Amniotic epithelial cell (primary cell): ENCODE data around the gene ZNF106.

Experiments
- DNase-seq: peaks from one replicate; pipeline ENCODE4 v3.0.0-alpha.2; 2010; ENCODE audit warnings: low read depth

ZNF106 gene

DNA sequence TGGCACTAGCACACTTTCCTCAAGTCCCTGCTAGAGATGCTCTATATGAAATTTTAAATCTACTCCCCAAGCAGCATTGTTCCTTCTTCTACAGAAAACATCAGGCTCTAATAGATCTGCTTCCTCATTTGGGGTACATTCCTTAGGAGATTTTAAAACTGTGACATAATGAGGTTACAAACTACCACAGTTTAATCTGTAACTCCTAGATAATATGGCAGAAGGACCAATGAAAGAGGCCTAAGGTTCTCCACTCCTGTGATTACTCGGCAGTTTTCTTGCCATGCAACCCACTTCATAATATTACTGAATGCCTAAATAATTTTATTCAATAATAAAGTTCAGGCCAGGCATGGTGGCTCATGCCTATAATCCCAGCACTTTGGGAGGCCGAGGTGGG lies 16.1 kb downstream of the ZNF106 start:
- no peak for DNase-seq

DNA sequence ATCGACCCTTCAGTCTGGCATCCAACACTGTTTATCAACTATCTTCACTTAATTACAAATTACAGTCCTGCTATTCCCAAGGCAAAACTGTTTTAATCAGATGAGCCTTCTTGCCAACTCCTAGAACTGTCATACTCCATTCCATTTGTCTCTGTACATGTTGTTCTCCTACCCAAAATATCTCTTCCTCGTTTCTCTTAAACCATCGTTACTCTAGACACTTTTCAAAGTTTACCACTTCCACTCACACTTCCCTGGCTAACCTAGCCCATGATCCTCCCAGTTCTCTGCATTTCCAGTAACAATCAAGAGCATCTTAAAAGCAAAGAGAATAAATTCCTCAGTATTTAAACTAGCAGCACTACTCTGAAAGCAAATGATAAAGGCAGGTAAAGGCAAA lies 19.9 kb downstream of the ZNF106 start:
- no peak for DNase-seq

DNA sequence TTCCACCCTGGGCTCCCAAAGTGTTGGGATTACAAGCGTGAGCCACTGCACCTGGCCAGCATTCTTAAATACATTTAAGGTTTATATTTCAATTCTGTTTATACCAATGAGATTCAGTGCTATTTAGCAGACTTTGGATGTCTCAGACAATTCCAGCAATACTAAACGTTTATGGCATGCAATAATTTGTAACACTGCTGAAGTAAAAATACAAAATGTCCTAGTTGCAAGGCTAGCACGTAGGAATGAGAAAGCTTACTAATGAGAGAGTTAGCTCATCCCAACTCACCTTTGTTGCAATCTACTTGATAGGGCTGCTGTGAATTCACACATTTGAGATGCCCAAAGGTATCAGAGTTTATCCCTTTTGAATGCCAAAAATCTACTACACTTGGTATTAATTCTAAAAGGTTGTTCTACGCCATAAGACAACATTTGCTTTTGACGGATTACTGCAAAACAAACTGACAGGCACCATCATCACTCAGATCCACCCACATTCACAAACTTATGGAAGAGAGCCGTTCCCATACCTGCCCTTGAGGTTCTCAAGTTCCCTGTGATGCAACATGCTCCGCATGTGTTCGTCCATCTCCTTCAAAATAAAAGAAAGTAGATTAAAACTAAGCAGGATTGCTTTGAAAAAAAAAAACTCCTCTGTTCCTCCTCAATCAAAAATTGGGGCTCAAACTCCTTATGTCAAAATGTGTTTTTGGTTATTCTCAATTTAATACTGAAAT lies 25.3 kb downstream of the ZNF106 start:
- DNase-seq: no peak

DNA sequence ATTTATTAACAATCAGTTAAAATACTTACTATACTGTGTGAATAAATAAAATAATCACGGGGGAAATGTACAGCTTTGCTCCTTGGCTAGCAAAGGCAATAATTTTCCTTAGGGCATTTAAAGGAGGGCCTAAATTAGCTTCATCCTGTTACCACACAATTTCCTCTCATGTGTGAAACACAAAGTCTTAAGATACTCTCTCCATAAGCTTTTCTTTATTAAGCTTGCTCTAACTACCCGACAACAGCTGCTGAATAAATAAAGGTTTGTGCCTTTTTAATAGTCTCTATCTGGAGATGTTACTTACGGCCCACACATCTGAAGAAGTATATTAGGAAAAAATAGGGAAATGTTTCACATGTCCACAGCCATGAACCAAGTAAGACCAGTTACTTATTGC lies 29.7 kb downstream of the ZNF106 start:
- DNase-seq: no peak

DNA sequence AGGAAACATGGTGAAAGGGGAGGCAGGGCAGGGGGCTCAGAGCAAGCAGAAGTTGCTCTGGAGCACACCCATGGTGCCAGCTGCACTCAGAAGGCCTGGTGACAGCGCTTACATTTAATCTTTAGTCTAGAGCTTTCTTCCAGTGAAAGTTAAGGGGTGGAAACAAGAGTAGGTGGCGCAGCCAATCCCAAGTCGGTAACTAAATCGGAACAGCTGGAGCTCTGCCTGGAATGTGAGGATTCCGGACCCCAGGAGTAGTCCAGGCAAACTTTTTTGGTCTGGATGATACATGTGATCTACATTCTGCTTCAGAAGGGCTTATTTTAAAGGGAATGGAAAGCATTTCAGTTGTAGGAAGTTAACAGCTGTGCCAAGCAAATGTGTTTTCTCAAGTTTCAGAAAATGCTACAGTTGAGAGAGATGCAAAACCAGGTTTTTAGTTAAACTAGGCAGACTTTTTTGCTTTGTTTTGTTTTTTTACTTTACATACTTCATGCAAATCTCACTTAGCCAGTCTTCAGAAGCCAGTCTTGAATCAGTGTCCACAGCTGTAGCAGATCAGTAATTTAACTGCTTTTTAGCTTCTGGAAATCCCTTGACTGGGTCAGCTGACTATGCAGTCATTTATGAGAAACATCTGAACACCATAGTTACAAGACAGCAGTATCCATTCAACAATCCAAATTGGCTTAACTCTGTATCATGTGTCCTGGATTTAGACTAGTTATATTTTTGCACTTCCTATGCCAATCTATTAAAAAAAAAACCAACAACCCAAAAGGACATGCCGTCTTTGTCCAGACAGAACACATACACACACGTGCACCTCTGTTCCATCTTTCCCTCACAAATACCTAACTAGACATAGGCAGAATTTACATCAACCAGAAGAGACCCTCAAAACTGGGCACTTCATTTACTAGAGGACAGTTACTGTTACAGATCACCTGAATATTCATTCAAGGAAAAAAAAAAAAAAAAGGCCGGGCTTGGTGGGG lies 33.2 kb downstream of the ZNF106 start:
- DNase-seq: peak; percentile 84

DNA sequence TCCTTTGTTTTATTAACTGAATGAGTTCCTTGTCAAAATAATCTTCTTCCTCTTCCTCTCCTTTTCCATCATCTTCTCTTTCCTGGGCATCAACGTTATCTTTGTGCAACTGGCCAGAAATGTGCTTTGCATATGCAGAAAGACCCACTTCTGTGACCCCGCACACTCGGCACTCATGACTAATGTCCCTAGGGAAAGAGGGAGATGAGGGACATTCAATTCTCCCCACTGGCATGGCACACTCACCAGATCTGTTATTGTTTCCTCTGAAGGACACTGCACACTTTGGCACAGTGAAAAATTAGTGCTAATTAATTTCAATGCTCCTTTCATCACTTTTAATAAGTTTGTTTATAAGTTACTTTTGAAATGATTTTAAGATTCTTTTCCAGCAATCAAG lies 34.0 kb downstream of the ZNF106 start:
- no peak for DNase-seq

DNA sequence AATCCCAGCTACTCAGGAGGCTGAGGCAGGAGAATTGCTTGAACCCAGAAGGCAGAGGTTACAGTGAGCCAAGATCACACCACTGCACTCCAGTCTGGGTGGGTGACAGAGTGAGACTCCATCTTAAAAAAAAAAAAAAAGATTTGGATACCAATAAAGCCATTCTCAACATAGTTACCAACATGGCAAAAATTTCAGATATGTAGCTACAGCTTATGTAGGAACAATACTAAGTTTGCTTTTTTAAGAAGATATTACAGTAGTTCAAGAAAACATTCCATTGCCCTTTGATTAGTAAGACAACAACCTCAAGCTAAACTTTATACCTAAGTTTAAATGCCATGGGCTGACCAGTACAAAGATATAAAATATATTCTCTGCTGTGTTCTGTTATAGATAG lies 34.4 kb downstream of the ZNF106 start:
- no peak for DNase-seq

DNA sequence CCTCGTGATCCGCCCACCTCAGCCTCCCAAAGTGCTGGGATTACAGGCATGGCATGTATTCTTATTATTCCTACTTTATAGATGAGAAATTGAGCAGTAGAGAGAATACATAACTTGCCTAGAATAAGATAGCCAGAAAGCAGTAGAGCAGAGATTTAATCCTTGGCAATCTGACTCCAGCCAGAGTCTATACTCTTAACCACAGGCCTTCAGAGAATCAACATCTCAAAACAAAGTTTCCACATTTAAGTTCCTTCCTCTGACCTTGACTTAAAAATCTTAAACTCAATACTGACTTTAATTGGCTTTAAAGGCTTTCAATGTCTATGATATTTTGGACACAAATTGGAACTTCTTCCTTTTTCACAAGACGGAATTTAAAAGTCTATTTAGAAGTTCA lies 37.1 kb downstream of the ZNF106 start:
- no peak for DNase-seq

DNA sequence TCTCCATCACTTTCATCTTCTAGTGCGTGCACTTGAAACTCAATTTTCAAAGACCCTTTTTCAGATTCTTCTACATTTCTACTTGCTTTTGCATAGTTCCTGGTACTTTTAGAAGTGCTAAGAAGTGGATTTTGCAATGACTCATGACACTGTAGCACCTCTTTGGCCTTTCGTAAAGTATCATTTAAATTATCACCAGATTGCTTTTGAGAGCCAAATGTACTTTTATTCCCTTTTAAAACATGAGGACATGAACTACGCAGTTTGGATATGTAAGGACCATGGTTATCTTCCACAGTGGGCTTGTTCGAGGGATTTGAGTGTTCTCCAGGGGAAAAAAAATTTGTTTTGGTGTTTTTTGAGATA lies 40.5 kb downstream of the ZNF106 start:
- DNase-seq: no peak

DNA sequence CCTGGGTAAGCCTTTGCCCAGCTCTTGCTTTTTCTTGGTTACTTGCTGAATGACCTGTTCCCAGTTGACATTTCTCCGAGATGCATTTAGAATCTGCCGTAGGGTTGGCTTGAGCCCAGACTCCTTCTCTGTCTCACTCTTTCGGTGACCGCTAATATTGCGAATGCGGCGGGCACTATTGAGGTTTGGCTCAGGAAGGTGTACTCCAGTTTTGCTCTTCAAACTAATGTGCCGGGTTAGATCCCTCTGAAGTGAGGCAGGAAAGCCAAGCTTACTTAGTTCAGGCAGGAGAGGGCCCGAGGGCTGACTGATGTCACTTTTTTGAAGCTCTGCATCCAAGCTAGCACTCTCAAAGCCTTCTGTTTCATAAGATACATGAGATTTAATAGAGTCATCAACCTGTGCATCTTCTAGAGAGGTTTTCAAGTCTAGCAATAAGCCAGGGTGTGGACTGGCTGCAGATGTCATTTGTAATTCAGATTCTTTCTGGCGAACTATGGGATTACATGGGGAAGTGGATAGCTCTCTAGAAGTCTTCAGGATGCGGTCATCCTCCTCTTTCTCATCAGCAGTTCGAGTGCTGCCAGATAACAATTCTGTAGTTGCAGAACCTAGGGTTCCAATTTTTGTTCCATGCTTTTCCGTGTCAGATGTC lies 41.0 kb downstream of the ZNF106 start:
- DNase-seq: no peak

DNA sequence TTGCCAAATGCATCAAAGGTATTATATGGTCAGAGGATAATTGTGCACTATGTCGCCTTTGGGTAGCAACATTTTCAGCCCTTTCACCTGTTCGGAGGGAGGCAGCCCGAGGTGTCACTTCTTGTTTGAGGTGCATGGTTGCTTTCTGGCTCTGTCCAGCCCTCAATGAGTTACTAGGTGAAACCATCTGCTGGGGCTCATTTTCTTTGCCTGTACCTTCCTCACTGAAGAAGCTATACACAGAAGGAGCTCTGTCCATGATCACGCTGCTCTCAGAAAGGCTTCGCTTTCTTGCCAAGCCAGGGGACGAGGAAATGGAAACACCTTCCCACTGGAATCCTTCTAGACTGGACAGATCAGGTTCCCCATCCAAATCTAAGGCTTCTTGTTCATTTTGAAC lies 42.7 kb downstream of the ZNF106 start:
- no peak for DNase-seq

DNA sequence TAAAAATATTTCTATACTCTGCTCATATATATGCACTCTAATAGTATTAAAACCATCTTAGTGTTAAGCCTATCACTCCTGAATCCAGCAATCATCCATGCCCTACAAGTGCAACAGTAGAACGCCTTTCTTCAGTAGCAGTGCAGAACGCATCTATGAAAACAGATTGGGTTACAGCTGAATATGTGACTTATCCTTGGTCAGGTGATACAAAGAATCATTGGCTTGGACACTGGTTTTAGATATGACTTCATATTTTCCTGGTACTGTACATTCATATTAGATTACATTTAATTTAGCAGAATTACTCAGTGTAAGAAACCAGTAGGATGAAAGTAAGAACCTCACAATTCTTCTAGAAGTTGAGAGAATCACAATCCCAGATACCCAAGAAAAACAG lies 43.3 kb downstream of the ZNF106 start:
- no peak for DNase-seq

DNA sequence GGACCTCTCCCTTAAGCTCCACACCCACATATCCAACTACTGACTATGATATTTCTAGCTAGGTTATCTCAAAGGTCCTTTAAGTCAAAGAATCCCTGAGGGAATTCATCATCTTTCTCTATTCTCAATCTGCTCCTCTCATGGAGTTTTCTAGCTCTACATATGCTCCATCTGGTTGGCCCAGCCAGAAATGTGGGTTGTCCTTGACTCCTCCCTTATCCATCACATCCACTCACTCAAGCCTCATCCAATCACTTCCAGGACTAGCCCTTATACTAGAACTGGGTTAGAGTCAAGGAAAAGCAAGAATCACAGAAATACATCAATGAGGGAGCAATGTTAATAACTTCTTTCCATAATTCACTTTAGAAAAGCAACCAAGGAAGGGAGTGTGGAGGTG lies 45.4 kb downstream of the ZNF106 start:
- DNase-seq: no peak

DNA sequence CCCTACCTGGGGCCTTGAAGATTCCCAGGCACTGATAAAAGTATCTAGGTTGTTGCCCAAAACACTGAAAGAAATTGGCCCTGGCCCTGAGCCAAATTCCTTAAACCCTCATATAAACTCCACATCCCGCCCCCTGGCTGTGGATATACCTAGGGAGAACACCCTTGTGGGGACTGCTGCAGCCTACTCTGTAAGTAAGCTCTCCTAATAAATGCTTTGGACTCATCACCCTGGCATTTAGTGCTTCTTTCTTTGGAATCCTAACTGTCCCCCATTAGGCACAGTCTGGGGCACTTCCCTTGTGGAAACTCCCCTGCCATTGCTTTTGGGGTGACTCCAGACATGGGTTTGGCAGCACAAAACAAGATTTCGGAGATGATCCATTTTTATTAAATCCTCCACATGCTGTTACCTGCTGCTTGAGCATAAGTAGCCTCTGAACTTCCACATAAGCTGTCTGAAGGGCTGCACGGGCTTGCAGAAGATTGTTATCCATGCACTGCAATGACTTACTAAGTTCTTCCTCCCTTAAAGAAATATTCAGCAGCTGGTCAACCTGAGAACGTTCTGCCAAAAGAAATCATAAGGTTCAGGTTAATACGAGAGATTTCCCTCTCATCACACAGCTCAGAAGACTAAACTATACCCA lies 46.4 kb downstream of the ZNF106 start:
- DNase-seq: peak; percentile 9

DNA sequence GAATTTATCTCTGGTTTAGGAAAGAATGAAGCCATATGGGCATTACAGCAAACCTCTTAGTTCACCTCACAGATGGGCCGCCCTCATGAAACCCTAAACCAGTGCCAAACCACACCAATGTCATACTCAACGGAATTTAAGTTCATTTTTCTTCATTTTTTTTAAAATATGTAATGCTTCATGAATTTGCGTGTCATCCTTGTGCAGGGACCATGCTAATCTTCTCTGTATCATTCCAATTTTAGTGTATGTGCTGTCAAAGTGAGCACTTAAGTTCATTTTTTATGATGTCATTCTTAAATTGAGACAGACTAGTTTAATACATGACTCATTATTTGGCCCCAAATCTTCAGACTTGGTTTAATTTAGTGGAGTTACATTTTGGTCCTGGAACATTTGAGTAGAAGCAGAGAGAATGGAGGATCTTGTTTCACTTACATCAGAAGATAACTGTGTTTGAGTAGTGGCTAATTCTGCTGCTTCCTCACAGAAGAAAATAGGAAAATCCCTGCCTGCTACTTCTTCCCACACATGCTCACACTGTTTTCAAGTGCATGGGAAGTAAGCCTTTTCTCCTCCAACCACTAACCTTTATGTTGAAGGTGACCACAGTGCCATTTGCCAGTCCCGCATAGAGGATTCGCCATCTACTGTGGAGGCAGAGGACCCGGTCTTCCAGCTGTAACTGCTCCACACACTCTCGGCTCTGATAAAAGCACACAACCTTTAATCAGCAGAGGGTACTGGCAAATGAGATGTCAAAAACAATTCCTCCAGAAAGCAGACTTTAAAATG lies 63.3 kb downstream of the ZNF106 start:
- peak; percentile 62 for DNase-seq

DNA sequence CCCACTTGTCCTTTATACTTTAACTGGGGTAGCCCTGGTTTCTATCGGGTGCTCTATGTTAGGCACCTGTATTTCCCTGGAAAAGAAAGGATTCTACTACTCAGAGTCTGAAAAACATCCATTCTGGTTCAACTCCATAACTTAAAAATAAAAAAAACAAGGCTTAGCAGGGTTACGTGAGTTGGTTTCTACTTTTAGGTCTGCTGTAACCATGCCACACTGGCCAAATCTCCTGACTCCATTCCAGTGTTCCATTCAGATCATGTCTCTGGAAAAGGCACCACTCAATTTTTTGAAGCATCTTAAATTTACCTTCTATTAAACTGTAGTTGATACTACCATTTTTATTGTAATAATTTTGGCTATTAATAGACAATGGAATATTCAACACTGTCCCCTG lies 69.6 kb downstream of the ZNF106 start:
- DNase-seq: no peak

DNA sequence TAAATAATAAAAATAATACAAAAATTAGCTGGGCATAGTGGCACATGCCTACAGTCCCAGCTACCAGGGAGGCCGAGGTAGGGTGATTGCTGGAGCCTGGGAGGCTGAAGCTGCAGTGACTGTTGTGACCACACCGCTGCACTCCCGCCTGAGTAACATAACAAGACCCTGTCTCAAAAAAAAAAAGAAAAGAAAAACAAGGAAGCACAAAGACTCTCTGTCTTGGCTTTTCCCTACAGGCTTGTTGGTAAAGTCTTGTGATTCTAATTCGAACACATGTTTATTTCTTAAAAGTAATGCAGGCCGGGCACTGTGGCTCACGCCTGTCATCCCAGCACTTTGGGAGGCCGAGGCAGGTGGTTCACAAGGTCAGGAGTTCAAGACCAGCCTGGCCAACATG lies 71.6 kb downstream of the ZNF106 start:
- no peak for DNase-seq

DNA sequence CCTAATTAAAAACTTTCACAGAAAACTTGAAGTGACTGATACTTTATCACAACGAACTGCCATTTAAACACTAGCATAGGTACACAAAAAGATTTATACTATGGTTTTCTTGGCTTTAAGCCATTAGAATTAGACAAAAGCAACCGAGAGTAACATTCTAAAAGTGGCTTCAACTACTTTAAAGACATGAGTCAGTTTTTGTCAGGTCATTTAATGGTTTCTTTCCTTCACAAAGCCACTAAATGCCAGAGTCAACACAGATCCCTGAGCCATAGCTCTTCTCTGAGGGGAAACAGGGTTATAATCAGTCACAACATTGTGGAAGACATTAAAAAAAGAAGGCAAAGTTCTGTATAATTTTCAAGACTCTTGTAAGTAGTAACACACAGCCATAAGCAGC lies 77.0 kb downstream of the ZNF106 start:
- DNase-seq: no peak

DNA sequence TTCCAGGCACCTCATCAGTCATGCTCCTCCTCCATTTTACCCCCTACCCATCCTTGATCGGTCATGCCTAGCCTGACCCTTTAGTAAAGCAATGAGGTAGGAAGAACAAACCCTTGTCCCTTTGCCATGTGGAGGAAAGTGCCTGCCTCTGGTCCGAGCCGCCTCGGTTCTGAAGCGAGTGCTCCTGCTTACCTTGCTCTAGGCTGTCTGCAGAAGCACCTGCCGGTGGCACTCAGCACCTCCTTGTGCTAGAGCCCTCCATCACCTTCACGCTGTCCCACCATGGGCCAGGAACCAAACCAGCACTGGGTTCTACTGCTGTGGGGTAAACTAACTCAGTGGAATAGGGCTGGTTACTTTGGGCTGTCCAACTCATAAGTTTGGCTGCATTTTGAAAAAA lies 79.1 kb downstream of the ZNF106 start:
- DNase-seq: no peak

DNA sequence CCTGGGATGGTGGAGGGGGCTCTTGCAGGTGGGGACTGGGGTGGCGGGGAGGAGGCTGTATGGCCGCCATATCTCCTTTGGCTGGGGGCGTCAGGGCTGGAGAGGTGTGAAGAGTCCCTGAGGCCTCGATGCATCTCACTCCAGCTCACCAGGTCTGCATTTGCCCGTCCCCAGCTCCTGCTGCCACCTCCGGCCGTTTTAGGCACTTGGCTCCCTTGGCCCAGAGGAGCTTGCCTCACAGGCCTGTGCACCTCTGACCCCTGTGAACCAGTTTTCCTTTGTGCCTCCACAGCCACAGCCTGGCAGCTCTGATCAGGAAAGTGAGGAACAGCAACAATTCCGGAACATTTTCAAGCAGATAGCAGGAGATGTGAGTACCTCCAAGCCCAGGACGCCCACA lies 81.9 kb downstream of the ZNF106 start:
- no peak for DNase-seq

DNA sequence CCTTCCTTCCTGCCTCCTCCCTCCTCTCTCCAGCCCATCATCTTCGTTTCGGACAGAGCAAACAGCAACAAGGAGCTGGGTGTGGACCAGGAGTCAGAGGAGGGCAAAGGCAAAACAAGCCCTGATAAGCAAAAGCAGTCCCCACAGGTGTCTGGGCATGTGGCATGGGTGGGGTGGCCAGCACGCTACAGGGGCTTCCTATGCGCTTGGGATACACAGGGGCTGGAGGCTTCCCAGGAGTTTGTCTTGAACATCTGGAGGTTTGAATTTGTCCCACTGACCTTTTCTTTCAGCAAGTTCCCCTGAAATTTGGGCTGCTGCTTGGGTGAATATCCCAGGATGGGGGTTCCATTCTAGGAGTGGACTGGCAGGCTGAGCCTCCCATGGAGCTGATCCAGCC lies 82.8 kb downstream of the ZNF106 start:
- no peak for DNase-seq
